H1 (cell line): ENCODE measurements around the gene CDH11. TPM values are rescaled to one million over a fixed set of nuclear protein-coding genes. Genes with fewer than 3 reads are reported as not detected.

Experiments
- CTCF ChIA-PET: fragments of 300-600 bp; sonication (Branson Sonifier 250); formaldehyde crosslinking; loops from one replicate; lab custom pipeline; 2021; ENCODE audit not compliant: partially characterized antibody; lab: Charles Lee
- POLR2A ChIA-PET: fragments of 300-600 bp; sonication (Branson Sonifier 250); formaldehyde crosslinking; loops from one replicate; lab custom pipeline; 2021; ENCODE audit warnings: inconsistent platforms; ENCODE audit not compliant: partially characterized antibody; lab: Charles Lee
- DNase-seq, 2 experiments: peaks; one replicate each; pipeline versions ENCODE4 v3.0.0 to v3.0.0-alpha.2; 2010 to 2022; ENCODE audit warnings: low spot score in 2 of 2, low read depth in 1 of 2, mixed read lengths in 1 of 2
- FAIRE-seq: peaks from 2 replicates; lab custom pipeline; 2011; peaks lifted over from hg19 to GRCh38; lab: Jason Lieb, UNC
- H2AFZ ChIP-seq: 2 replicates; pipeline ENCODE4 v1.8.1; 2012; ENCODE audit warnings: low read length, inconsistent platforms
- H2AK5ac ChIP-seq: 2 replicates; pipeline ENCODE4 v1.6.1; 2013; ENCODE audit warnings: low read depth, low read length
- H2BK120ac ChIP-seq: replicated peaks from 2 replicates; pipeline ENCODE3; 2013; ENCODE audit warnings: low read depth, low read length, inconsistent platforms
- H2BK12ac ChIP-seq: 2 replicates; pipeline ENCODE4 v1.6.1; 2013; ENCODE audit warnings: low read depth, low read length
- H2BK15ac ChIP-seq: 2 replicates; pipeline ENCODE4 v1.6.1; 2013; ENCODE audit warnings: low read length
- H2BK20ac ChIP-seq: 2 replicates; pipeline ENCODE4 v1.6.1; 2013; ENCODE audit warnings: low read length
- H2BK5ac ChIP-seq: 2 replicates; pipeline ENCODE4 v1.6.1; 2013; ENCODE audit warnings: low read depth, low read length
- H3K14ac ChIP-seq: 2 replicates; pipeline ENCODE4 v1.6.1; 2013; ENCODE audit warnings: inconsistent platforms; ENCODE audit not compliant: insufficient read length
- H3K18ac ChIP-seq: 2 replicates; pipeline ENCODE4 v1.6.1; 2013; ENCODE audit warnings: low read length; ENCODE audit errors: extremely low read depth
- H3K23ac ChIP-seq: 2 replicates; pipeline ENCODE4 v1.6.1; 2013; ENCODE audit warnings: inconsistent platforms; ENCODE audit not compliant: insufficient read length
- H3K23me2 ChIP-seq: 2 replicates; pipeline ENCODE4 v1.6.1; 2013; ENCODE audit warnings: low read depth, low read length
- H3K27ac ChIP-seq: 2 replicates; pipeline ENCODE4 v1.6.1; 2011; ENCODE audit warnings: low read depth, low read length, inconsistent platforms
- H3K27me3 ChIP-seq, 4 experiments: replicated peaks in 1 of 4; 1 replicate in 1 of 4; 2 replicates in 3 of 4; pipeline versions ENCODE4 v1.6.1 to v1.8.1; 2011 to 2013; ENCODE audit warnings: low read length in 3 of 4, mild to moderate bottlenecking in 3 of 4, inconsistent platforms in 2 of 4, mixed read lengths in 2 of 4, moderate library complexity in 1 of 4; ENCODE audit not compliant: control insufficient read depth in 3 of 4, insufficient read depth in 3 of 4; ENCODE audit errors: extremely low read depth in 1 of 4
- H3K36me3 ChIP-seq, 4 experiments: 2 replicates each; pipeline versions ENCODE4 v1.6.1 to v1.8.1; 2011 to 2013; ENCODE audit warnings: mild to moderate bottlenecking in 4 of 4, low read length in 3 of 4, moderate library complexity in 2 of 4, control low read depth in 1 of 4, inconsistent platforms in 1 of 4; ENCODE audit not compliant: insufficient read depth in 4 of 4, control insufficient read depth in 2 of 4
- H3K4ac ChIP-seq: replicated peaks from 2 replicates; pipeline ENCODE3; 2013; ENCODE audit warnings: low read length, low read depth, mixed read lengths, inconsistent platforms; ENCODE audit not compliant: insufficient read length
- H3K4me1 ChIP-seq, 4 experiments: replicated peaks in 1 of 4; 1 replicate in 1 of 4; 2 replicates in 3 of 4; pipeline versions ENCODE4 v1.6.1 to v1.8.1; 2011 to 2013; ENCODE audit warnings: low read length in 3 of 4, inconsistent platforms in 2 of 4, mixed read lengths in 1 of 4; ENCODE audit not compliant: insufficient read depth in 4 of 4, control insufficient read depth in 3 of 4
- H3K4me2 ChIP-seq, 2 experiments: 2 replicates each; pipeline versions ENCODE4 v1.6.1 to v1.8.1; 2011 to 2013; ENCODE audit warnings: low read depth in 2 of 2, low read length in 2 of 2, control low read depth in 1 of 2, inconsistent platforms in 1 of 2, mild to moderate bottlenecking in 1 of 2; ENCODE audit not compliant: insufficient read depth in 1 of 2
- H3K4me3 ChIP-seq, 4 experiments: fragments of 200-600, 300-600 bp in 1 of 4; sonication (generic), shearing (Covaris generic), sonication (Bioruptor Twin) in 1 of 4; 2 replicates each; pipeline versions ENCODE4 v1.5.1 to v1.8.1; 2011 to 2016; ENCODE audit warnings: low read length in 4 of 4, low read depth in 3 of 4, control low read depth in 2 of 4, inconsistent platforms in 2 of 4, mild to moderate bottlenecking in 2 of 4, mixed read lengths in 1 of 4, moderate library complexity in 1 of 4; ENCODE audit not compliant: insufficient read depth in 2 of 4; ENCODE audit errors: extremely low read depth in 1 of 4
- H3K56ac ChIP-seq: replicated peaks from 2 replicates; pipeline ENCODE3; 2013; ENCODE audit warnings: low read depth, mild to moderate bottlenecking, mixed read lengths, low read length, inconsistent platforms; ENCODE audit not compliant: insufficient read length
- H3K79me1 ChIP-seq: 2 replicates; pipeline ENCODE4 v1.6.1; 2013; ENCODE audit warnings: low read depth, low read length, control low read depth
- H3K79me2 ChIP-seq, 2 experiments: 2 replicates each; pipeline versions ENCODE4 v1.6.1 to v1.8.1; 2012 to 2013; ENCODE audit warnings: low read length in 2 of 2, mild to moderate bottlenecking in 2 of 2, inconsistent platforms in 1 of 2; ENCODE audit not compliant: insufficient read depth in 2 of 2, control insufficient read depth in 1 of 2
- H3K9ac ChIP-seq, 4 experiments: replicated peaks in 1 of 4; 1 replicate in 1 of 4; 2 replicates in 3 of 4; pipeline versions ENCODE4 v1.6.1 to v1.8.1; 2011 to 2013; ENCODE audit warnings: low read depth in 3 of 4, low read length in 3 of 4, control low read depth in 2 of 4, mild to moderate bottlenecking in 2 of 4, moderate library complexity in 2 of 4, inconsistent platforms in 1 of 4; ENCODE audit errors: extremely low read depth in 1 of 4
- H3K9me3 ChIP-seq, 2 experiments: 2 replicates each; pipeline versions ENCODE4 v1.6.1 to v1.8.1; 2012 to 2013; ENCODE audit warnings: mild to moderate bottlenecking in 2 of 2, moderate library complexity in 2 of 2, control low read depth in 1 of 2, inconsistent platforms in 1 of 2, low read depth in 1 of 2, low read length in 1 of 2, mixed read lengths in 1 of 2; ENCODE audit not compliant: insufficient read depth in 2 of 2
- H4K20me1 ChIP-seq, 2 experiments: replicated peaks in 1 of 2; 2 replicates each; pipeline versions ENCODE3 to v1.8.1; 2011 to 2013; ENCODE audit warnings: inconsistent platforms in 2 of 2, low read length in 2 of 2, mild to moderate bottlenecking in 1 of 2; ENCODE audit not compliant: insufficient read depth in 2 of 2, control insufficient read depth in 1 of 2
- H4K5ac ChIP-seq: 2 replicates; pipeline ENCODE4 v1.6.1; 2013; ENCODE audit warnings: low read length, low read depth, mixed read lengths, inconsistent platforms; ENCODE audit not compliant: insufficient read length
- H4K8ac ChIP-seq: 2 replicates; pipeline ENCODE4 v1.8.0; 2013; ENCODE audit warnings: mild to moderate bottlenecking, moderate library complexity, low read length, inconsistent platforms; ENCODE audit not compliant: insufficient read depth; ENCODE audit errors: extremely low read depth
- H4K91ac ChIP-seq: replicated peaks from 2 replicates; pipeline ENCODE3; 2013; ENCODE audit warnings: low read length, mixed read lengths, inconsistent platforms; ENCODE audit not compliant: insufficient read length
- CBX8 ChIP-seq: fragments of 300-800, 300-1000 bp; sonication (generic); IDR thresholded peaks from 2 replicates; pipeline ENCODE4 v1.7.1; 2016; ENCODE audit warnings: low read depth, low read length, borderline replicate concordance
- CHD2 ChIP-seq: IDR thresholded peaks from 2 replicates; pipeline ENCODE4 v1.6.1; 2012; ENCODE audit warnings: low read length, improper control_type of control experiment
- EGR1 ChIP-seq: IDR thresholded peaks from 2 replicates; pipeline ENCODE4 v1.6.1; 2011; ENCODE audit warnings: low read depth, low read length, borderline replicate concordance
- KDM4A ChIP-seq: IDR thresholded peaks from one replicate; pipeline ENCODE4 v1.7.1; 2012; ENCODE audit warnings: low read depth, mild to moderate bottlenecking, moderate library complexity, low read length, inconsistent platforms; ENCODE audit not compliant: severe bottlenecking
- NANOG ChIP-seq: IDR thresholded peaks from 2 replicates; pipeline ENCODE4 v1.6.1; 2011; ENCODE audit warnings: low read length, low read depth, mild to moderate bottlenecking, inconsistent platforms; ENCODE audit not compliant: insufficient read depth, poor library complexity, severe bottlenecking
- RBBP5 ChIP-seq: IDR thresholded peaks from 2 replicates; pipeline ENCODE4 v1.7.1; 2012; ENCODE audit warnings: low read depth, mild to moderate bottlenecking, inconsistent platforms, low read length, moderate library complexity, borderline replicate concordance
- SAP30 ChIP-seq: fragments of 300-600 bp; sonication (generic); IDR thresholded peaks from 2 replicates; pipeline ENCODE4 v1.7.1; 2012; ENCODE audit warnings: low read length, moderate library complexity, mild to moderate bottlenecking, inconsistent platforms; ENCODE audit not compliant: insufficient read depth, insufficient replicate concordance
- polyA plus RNA-seq, 7 experiments: library from polyadenylated mRNA; depleted of rRNA in 3 of 7; stranded (reverse) in 5 of 7; unstranded in 2 of 7; fragments of >200 nt in 5 of 7; fragments of 200-250 nt in 2 of 7; gene quantifications; 1 replicate in 5 of 7; 2 replicates in 1 of 7; 4 replicates in 1 of 7; pipeline versions ENCODE4 v1.2.1 to v1.2.3, GENCODE V29; 2011 to 2013; ENCODE audit warnings: missing spikeins in 2 of 7, mixed read lengths in 2 of 7
- total RNA-seq: library from RNA; stranded (reverse); fragmentation: NEBNext Ultra II Directional; extraction: Animal tissue kit (Norgen Biotek cat#: 25700); gene quantifications from 2 replicates; pipeline ENCODE4 v1.2.1, GENCODE V29; 2021
- TF ChIP-seq, protein P1 (sequence below): IDR thresholded peaks from 2 replicates; pipeline ENCODE4 v1.6.1; 2011; ENCODE audit warnings: low read length, improper control_type of control experiment

Gene CDH11
- total and polyA plus RNA-seq, 2 of the 8 experiments (the other 6 are each of a cell fraction or from before 2014, with no cell fraction given), result 3.3 to 8.4 TPM

DNA sequence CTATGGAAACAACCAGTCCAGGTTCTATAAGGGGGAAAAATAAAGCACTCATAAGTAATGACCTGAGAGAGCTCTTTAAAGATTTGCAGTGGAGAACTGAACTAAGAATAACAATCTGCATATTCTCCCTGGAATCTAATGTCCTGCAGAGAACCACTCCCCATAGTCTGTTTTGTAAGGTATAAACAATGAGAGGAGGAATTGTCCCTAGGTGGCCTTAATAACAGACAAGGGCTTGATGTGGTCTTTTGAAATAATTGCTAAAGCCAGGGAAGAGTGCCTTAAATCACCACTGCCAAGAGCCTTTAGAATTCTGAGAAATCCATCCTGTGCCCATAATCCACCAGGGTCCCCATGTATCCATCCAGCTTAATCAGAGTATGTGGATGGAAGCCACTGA is 106.3 kb downstream of the CDH11 start:
- no peak overlapping the region for H2AFZ ChIP-seq
- no peak overlapping the region for H3K14ac ChIP-seq
- no peaks in the 10 kb centered on the region for H3K36me3 ChIP-seq
- H2BK20ac ChIP-seq, result no peak overlapping the region
- FAIRE-seq, result peak; percentile 45
- no peak overlapping the region for H3K23ac ChIP-seq
- POLR2A ChIA-PET, result no interaction called here
- CTCF ChIA-PET, result no interaction called here
- no peak overlapping the region for H3K56ac ChIP-seq
- no peak overlapping the region for H3K4me3 ChIP-seq
- H3K9me3 ChIP-seq, result peaks cover 0 to 12% of the 10 kb centered on the region in 2 experiments; a peak in 2 of 4 replicates
- H3K79me1 ChIP-seq, result no peaks in the 10 kb centered on the region
- H2AK5ac ChIP-seq, result 0 out of 2 replicates have a peak overlapping the region, but pooled peaks have one; percentile 47
- no peak overlapping the region for H2BK5ac ChIP-seq
- H3K4ac ChIP-seq, result no peak overlapping the region
- no peak overlapping the region for H4K91ac ChIP-seq
- H3K27me3 ChIP-seq, result no peaks in the 10 kb centered on the region
- no peaks in the 10 kb centered on the region for H3K23me2 ChIP-seq
- H3K18ac ChIP-seq, result no peak overlapping the region
- TF ChIP-seq CHD2, result no peak
- TF ChIP-seq NANOG, result no peak
- TF ChIP-seq SAP30, result no peak
- no peak for TF ChIP-seq RBBP5
- TF ChIP-seq EGR1, result no peak
- no peak for TF ChIP-seq KDM4A
- no peak for TF ChIP-seq CBX8
- TF ChIP-seq, protein P1, sequence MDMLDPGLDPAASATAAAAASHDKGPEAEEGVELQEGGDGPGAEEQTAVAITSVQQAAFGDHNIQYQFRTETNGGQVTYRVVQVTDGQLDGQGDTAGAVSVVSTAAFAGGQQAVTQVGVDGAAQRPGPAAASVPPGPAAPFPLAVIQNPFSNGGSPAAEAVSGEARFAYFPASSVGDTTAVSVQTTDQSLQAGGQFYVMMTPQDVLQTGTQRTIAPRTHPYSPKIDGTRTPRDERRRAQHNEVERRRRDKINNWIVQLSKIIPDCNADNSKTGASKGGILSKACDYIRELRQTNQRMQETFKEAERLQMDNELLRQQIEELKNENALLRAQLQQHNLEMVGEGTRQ, result no peak
- no peak overlapping the region for H4K5ac ChIP-seq
- DNase-seq, result no peak
- no peaks in the 10 kb centered on the region for H4K20me1 ChIP-seq
- no peak overlapping the region for H2BK15ac ChIP-seq
- H3K4me2 ChIP-seq, result peak overlapping the region in 1 of 2 experiments; percentile 34; a peak in 1 of 4 replicates
- H3K4me1 ChIP-seq, result peaks cover 0 to 3% (median under 1%) of the 10 kb centered on the region in 4 experiments; a peak in 3 of 7 replicates
- H3K9ac ChIP-seq, result no peak overlapping the region
- no peak overlapping the region for H3K27ac ChIP-seq
- no peak overlapping the region for H2BK120ac ChIP-seq
- H2BK12ac ChIP-seq, result no peak overlapping the region
- H4K8ac ChIP-seq, result no peak overlapping the region
- no peaks in the 10 kb centered on the region for H3K79me2 ChIP-seq
